ENCODE measurements around the gene ADGRA1.

ADGRA1 gene

DNA sequence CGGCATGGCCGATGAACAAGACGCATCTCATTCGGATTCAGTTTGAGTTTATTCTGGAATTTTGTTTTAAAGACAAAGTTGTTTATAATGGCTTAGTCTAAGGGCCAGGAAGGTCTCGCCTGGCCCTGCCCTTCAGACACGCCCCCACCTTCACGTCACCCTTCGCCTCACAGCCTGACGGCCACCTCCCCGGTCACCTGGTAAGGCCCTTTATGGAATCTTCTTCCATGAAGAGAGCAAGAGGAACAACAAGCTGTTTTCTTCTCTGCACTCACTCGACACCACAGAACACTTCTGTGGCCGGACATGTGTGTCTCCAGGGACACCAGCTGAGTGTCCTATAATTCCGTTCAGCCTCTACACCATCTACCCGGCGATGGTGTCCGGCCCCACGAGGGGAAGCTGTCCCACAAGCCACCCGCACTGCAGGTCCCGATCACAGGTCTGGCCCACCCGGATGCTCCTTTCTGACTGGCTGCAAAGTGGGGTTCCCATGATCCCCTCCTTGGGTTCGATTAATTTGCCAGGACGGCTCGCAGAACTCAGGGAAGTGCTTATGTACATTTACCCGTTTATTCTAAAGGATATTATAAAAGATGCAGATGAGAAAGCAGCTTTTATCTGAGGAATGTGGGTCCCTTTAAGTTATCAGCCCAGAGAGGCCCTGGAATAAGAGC, 54.9 kb downstream of the ADGRA1 start:
- no peaks in the 10 kb centered on the region for H3K36me3 ChIP-seq (ENCODE audit: low read length)
- no peaks in the 10 kb centered on the region for H3K79me2 ChIP-seq (ENCODE audit: insufficient read depth, low read length)
- H3K9ac ChIP-seq (ENCODE audit: low read length): no peak overlapping the region
- H3K9me3 ChIP-seq (ENCODE audit: insufficient read depth, low read length): no peaks in the 10 kb centered on the region
- no peaks in the 10 kb centered on the region for H4K20me1 ChIP-seq (ENCODE audit: low read depth, low read length)
- TF ChIP-seq, protein P1, sequence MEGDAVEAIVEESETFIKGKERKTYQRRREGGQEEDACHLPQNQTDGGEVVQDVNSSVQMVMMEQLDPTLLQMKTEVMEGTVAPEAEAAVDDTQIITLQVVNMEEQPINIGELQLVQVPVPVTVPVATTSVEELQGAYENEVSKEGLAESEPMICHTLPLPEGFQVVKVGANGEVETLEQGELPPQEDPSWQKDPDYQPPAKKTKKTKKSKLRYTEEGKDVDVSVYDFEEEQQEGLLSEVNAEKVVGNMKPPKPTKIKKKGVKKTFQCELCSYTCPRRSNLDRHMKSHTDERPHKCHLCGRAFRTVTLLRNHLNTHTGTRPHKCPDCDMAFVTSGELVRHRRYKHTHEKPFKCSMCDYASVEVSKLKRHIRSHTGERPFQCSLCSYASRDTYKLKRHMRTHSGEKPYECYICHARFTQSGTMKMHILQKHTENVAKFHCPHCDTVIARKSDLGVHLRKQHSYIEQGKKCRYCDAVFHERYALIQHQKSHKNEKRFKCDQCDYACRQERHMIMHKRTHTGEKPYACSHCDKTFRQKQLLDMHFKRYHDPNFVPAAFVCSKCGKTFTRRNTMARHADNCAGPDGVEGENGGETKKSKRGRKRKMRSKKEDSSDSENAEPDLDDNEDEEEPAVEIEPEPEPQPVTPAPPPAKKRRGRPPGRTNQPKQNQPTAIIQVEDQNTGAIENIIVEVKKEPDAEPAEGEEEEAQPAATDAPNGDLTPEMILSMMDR (IDR thresholded peaks at IDR 0.05; ENCODE audit: insufficient read depth, low read length, poor library complexity, severe bottlenecking): no peak
- TF ChIP-seq EZH2phosphoT487 (conservative IDR thresholded peaks at IDR 0.05; ENCODE audit: low read length): no peak
- H3K27me3 ChIP-seq (ENCODE audit: low read length): no peaks in the 10 kb centered on the region
- no peak overlapping the region for H2AFZ ChIP-seq (ENCODE audit: low read depth, low read length, severe bottlenecking)
- H3K4me3 ChIP-seq (ENCODE audit: insufficient read depth, low read length, poor library complexity, severe bottlenecking): no peak overlapping the region
- H3K27ac ChIP-seq (ENCODE audit: low read depth, low read length): no peak overlapping the region
- H3F3A ChIP-seq (ENCODE audit: insufficient read depth): no peaks in the 10 kb centered on the region
- H3K4me2 ChIP-seq (ENCODE audit: low read depth, low read length, poor library complexity, severe bottlenecking): no peak overlapping the region
- H3K9me2 ChIP-seq (replicated peaks; ENCODE audit: insufficient read depth, low read length): no peaks in the 10 kb centered on the region

DNA sequence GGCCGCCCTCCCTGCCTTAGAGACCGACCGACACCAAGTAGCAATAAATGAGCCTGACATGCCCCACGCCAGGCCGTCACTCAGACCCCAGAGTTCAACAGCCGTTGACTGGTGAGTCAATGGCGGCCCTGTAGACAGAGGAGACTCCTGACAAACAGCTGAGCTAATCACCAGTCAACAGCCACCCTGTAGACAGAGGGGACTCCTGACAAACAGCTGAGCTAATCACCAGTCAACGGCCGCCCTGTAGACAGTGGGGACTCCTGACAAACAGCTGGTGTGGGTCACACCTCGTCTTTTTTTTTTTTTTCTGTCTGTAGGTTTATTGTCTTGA, 55.4 kb downstream of the ADGRA1 start:
- H3K27me3 ChIP-seq (ENCODE audit: low read length): no peaks in the 10 kb centered on the region
- no peak overlapping the region for H3K9ac ChIP-seq (ENCODE audit: low read length)
- H4K20me1 ChIP-seq (ENCODE audit: low read depth, low read length): no peaks in the 10 kb centered on the region
- H3F3A ChIP-seq (ENCODE audit: insufficient read depth): no peaks in the 10 kb centered on the region
- no peak overlapping the region for H3K4me3 ChIP-seq (ENCODE audit: insufficient read depth, low read length, poor library complexity, severe bottlenecking)
- no peak overlapping the region for H2AFZ ChIP-seq (ENCODE audit: low read depth, low read length, severe bottlenecking)
- H3K4me2 ChIP-seq (ENCODE audit: low read depth, low read length, poor library complexity, severe bottlenecking): no peak overlapping the region
- no peaks in the 10 kb centered on the region for H3K36me3 ChIP-seq (ENCODE audit: low read length)
- no peaks in the 10 kb centered on the region for H3K9me2 ChIP-seq (replicated peaks; ENCODE audit: insufficient read depth, low read length)
- H3K79me2 ChIP-seq (ENCODE audit: insufficient read depth, low read length): no peaks in the 10 kb centered on the region
- H3K27ac ChIP-seq (ENCODE audit: low read depth, low read length): no peak overlapping the region
- TF ChIP-seq, protein P1 (IDR thresholded peaks at IDR 0.05; ENCODE audit: insufficient read depth, low read length, poor library complexity, severe bottlenecking): no peak
- TF ChIP-seq EZH2phosphoT487 (conservative IDR thresholded peaks at IDR 0.05; ENCODE audit: low read length): no peak
- H3K9me3 ChIP-seq (ENCODE audit: insufficient read depth, low read length): no peaks in the 10 kb centered on the region

DNA sequence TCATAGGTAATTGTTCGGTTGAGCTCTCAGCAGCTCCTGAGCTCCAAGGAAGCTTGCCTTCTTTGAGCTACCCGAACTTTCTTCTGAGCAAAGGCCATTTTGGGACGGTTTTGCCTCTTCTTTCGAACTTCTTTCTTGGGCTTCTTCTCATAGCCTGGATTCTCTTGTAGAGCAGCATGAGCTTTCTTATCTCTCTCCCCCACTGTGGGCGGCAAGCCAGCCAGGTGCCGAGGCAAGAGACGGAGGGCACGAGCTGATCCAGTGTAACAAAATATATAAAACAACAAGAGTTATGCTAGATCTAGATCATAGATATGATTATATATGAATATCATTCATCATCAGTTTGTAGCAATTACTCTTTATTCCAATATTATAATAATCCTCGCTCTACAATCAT, 55.8 kb downstream of the ADGRA1 start:
- no peak for TF ChIP-seq EZH2phosphoT487 (conservative IDR thresholded peaks at IDR 0.05; ENCODE audit: low read length)
- TF ChIP-seq, protein P1 (IDR thresholded peaks at IDR 0.05; ENCODE audit: insufficient read depth, low read length, poor library complexity, severe bottlenecking): no peak
- Histone ChIP-seq H3K4me2 (ENCODE audit: low read depth, low read length, poor library complexity, severe bottlenecking) (no peak overlapping the region), H3K27me3 (ENCODE audit: low read length) (no peaks in the 10 kb centered on the region), H3K36me3 (ENCODE audit: low read length) (no peaks in the 10 kb centered on the region), H3K4me3 (ENCODE audit: insufficient read depth, low read length, poor library complexity, severe bottlenecking) (no peak overlapping the region), H3K79me2 (ENCODE audit: insufficient read depth, low read length) (no peaks in the 10 kb centered on the region), H3K9ac (ENCODE audit: low read length) (no peak overlapping the region), H3F3A (ENCODE audit: insufficient read depth) (no peaks in the 10 kb centered on the region), H3K9me3 (ENCODE audit: insufficient read depth, low read length) (no peaks in the 10 kb centered on the region), H3K9me2 (replicated peaks; ENCODE audit: insufficient read depth, low read length) (no peaks in the 10 kb centered on the region), H3K27ac (ENCODE audit: low read depth, low read length) (no peak overlapping the region), H4K20me1 (ENCODE audit: low read depth, low read length) (no peaks in the 10 kb centered on the region), H2AFZ (ENCODE audit: low read depth, low read length, severe bottlenecking) (no peak overlapping the region)
